SIG-M5 treated with dmso at 0.1 percent for 504 hours (cell line): ENCODE data around the gene PRKCE.

Experiments
- DNase-seq: peaks from one replicate; lab custom pipeline; 2025; ENCODE audit not compliant: unreplicated experiment; lab: John Stamatoyannopoulos, UW

Gene PRKCE

GRCh38 chr2:45748239-45748638, 96.8 kb downstream of the PRKCE start:
- DNase-seq, result no peak

- DNase-seq, result no peak
Measured at GRCh38 chr2:45750001-45750400, 98.5 kb downstream of the PRKCE start.

GRCh38 chr2:45750484-45750883, 99.0 kb downstream of the PRKCE start:
- no peak for DNase-seq

GRCh38 chr2:45753381-45753780, 101.9 kb downstream of the PRKCE start:
- DNase-seq, result no peak

- no peak for DNase-seq
Measured at GRCh38 chr2:45754131-45755010, 102.9 kb downstream of the PRKCE start.

- DNase-seq, result no peak
Measured at GRCh38 chr2:45755585-45756335, 104.3 kb downstream of the PRKCE start.

GRCh38 chr2:45758018-45758417, 106.5 kb downstream of the PRKCE start:
- no peak for DNase-seq

GRCh38 chr2:45759310-45759851, 107.9 kb downstream of the PRKCE start:
- DNase-seq, result no peak

- no peak for DNase-seq
Measured at GRCh38 chr2:45761635-45762034, 110.2 kb downstream of the PRKCE start.

- DNase-seq, result no peak
Measured at GRCh38 chr2:45763255-45763654, 111.8 kb downstream of the PRKCE start.

- no peak for DNase-seq
Measured at GRCh38 chr2:45763797-45764196, 112.3 kb downstream of the PRKCE start.

- DNase-seq, result peak; percentile 91
Measured at GRCh38 chr2:45765007-45765727, 113.7 kb downstream of the PRKCE start.

- peak; percentile 45 for DNase-seq
Measured at GRCh38 chr2:45765728-45766254, 114.3 kb downstream of the PRKCE start.

- DNase-seq, result no peak
Measured at GRCh38 chr2:45768208-45768607, 116.7 kb downstream of the PRKCE start.

- DNase-seq, result no peak
Measured at GRCh38 chr2:45769056-45769455, 117.6 kb downstream of the PRKCE start.

- DNase-seq, result peak; percentile 69
Measured at GRCh38 chr2:45769854-45770576, 118.5 kb downstream of the PRKCE start.

- no peak for DNase-seq
Measured at GRCh38 chr2:45770811-45771210, 119.3 kb downstream of the PRKCE start.

GRCh38 chr2:45771261-45771660, 119.8 kb downstream of the PRKCE start:
- DNase-seq, result peak; percentile 38

GRCh38 chr2:45772038-45772437, 120.6 kb downstream of the PRKCE start:
- DNase-seq, result no peak

- DNase-seq, result no peak
Measured at GRCh38 chr2:45773909-45774308, 122.4 kb downstream of the PRKCE start.
